Activated CD4-positive, alpha-beta T cell treated with anti-CD3 and anti-CD28 coated beads for 24 hours (primary cell): ENCODE data around the gene STX3.
A peak's percentile ranks its signal among the peaks of the same experiment; 100 is the strongest.

Experiments
- DNase-seq, 2 donors: peaks; one replicate each; pipeline ENCODE4 v3.0.0-alpha.2; 2020; ENCODE audit warnings: low read depth in 2 of 2

The STX3 gene

GRCh38 chr11:59754859-59755700, at the start of gene STX3:
Gene STX3, plus strand, starts transcription at chr11:59755376. Its CDS starts 230 bp downstream, at chr11:59755606.
- peak; percentile 45 to 48 for DNase-seq

- DNase-seq, result no peak
These were observed 48.5 kb upstream of the STX3 start for GRCh38 chr11:59706518-59707285.

GRCh38 chr11:59707371-59707770, 47.8 kb upstream of the STX3 start:
- no peak for DNase-seq

- DNase-seq, result no peak
These were observed 46.6 kb upstream of the STX3 start for GRCh38 chr11:59708537-59708936.

DNA sequence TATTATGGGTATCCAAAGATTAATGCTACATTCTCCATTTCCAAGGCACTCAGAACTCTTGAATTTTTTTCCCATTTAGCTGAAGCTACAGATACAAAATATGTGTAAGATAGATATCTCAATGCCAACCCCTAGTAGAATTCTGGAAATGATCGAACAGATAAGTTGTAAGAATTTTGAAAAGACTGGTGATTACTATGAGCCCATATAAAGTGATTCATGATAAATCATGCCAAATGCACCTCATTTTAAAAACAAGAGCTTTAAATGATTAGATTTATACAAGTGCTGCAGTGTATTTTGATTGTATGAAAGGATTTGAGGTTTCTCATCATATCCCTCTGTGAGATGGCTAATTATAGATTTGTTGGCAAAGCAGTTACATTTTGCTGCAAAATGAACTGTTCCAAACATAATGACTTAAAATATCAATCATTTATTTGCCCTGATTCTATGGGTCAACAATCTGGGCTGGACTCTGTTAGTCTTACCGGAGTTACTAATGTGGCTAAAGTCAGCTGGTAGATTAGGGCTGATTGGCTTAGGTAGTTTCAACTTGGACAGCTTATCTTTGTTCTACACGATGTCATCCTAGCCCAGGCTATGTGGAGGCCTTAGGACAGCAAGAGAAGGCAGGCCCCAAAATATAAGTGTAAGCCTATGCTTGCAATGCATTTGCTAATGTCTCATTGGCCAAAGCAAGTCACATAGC, 44.9 kb upstream of the STX3 start:
- no peak for DNase-seq

DNA sequence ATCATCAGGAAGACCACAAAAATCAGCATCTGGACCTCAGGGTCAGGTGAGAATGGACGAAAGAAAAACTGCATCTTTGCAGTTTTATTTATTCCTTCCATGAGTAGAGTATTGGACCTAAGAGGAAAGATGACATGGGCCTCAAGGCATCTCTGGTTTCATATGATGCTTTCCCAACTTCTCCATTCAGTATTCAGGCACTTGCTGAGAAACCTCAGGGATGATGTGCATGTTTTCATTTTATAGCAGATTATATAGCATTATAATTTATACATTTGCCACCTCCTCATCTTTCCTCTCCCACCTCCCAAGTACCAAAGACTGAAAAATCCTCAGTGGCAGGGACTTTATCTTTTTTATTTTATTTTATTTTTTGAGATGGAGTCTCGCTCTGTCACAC, 41.4 kb upstream of the STX3 start, which contains the start of gene OR10V1:
Gene OR10V1 (minus strand): TSS at position 101 of the 400 bp plus-strand sequence. CDS start 0 bp downstream, at position 101.
- DNase-seq, result no peak

- DNase-seq, result no peak
These were observed 39.1 kb upstream of the STX3 start for GRCh38 chr11:59716051-59716450.

DNA sequence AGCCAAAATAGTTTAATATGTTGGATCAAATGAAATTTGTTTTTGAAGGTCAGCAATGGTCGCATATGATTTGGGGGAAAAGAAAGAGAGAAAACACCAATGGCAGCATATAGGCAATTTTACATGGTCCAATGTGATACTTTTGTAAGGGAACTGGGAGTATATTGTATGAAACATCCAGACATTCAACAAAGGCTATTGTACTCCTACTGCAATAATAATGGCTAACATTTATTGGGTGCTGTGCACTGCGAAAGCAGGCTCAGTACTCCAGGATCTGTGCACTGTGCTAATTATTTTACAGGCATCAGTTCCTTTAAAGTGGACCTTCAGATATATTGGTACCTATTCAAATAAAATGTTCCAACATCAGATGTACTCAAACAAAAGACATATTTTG, 35.6 kb upstream of the STX3 start:
- DNase-seq, result no peak

GRCh38 chr11:59724066-59724465, 31.1 kb upstream of the STX3 start:
- no peak for DNase-seq

- no peak for DNase-seq
These were observed 27.8 kb upstream of the STX3 start for GRCh38 chr11:59727426-59727825.

- DNase-seq, result no peak
These were observed 27.0 kb upstream of the STX3 start for GRCh38 chr11:59728154-59728553.

- no peak for DNase-seq
These were observed 26.3 kb upstream of the STX3 start for GRCh38 chr11:59728913-59729312.

DNA sequence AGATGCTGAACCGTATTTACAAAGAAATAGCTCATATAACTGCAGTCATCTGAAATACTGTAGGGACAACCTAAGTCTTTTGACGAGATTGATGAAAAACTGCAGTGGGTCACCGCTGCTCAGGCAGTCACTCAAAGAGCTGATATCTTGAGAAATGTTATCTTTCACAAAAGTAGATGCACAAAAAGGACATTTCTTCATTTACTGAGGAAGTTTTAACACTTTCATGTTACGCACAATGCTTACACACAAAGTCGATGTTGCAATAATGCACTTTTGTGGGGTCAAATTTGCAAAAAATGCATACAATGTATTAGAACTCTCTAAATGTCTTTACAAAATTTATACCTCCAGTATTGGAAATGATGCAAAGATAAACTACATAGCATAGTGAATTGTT, 25.3 kb upstream of the STX3 start:
- DNase-seq, result no peak

GRCh38 chr11:59730896-59731565, 24.1 kb upstream of the STX3 start:
- DNase-seq, result no peak

- DNase-seq, result no peak
These were observed 9.1 kb upstream of the STX3 start for GRCh38 chr11:59746111-59746510.

DNA sequence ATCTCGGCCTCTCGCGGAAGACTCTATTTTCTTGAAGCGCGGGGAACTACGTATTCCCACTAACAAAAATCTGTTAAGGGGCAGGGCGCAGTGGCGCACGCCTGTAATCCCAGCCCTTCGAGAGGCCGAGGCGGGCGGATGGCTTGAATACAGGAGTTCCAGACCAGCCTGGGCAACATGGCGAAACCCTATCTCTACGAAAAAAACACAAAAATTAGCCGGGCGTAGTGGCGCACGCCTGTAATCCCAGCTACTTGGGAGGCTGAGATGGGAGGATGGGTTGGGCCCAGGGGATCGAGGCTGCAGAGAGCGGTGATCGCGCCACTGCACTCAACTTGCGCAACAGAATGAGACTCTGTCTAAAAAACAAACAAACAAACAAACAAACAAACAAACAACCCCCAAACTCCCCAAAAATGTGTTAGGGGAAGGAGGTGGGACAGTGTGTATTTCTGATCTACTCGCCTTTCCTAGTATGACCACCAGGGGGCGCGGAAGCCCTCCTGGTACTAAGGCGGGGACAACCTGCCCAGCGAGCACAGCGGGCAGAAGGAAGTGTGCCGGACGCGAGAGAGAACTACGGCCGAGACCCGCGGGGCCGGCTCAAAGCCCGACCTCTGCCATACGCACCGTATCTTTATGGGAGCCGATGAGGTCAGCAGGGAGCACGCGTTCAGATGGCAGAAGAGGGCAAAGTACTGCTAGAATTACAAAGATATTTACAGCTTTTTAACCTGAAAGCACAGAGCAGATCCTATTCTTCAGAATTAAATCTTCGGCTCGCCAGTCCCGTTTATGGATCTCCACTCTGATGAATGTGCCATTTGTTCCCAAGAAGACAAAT, 1.3 kb upstream of the STX3 start:
- DNase-seq, result peak; percentile 75 to 77

DNA sequence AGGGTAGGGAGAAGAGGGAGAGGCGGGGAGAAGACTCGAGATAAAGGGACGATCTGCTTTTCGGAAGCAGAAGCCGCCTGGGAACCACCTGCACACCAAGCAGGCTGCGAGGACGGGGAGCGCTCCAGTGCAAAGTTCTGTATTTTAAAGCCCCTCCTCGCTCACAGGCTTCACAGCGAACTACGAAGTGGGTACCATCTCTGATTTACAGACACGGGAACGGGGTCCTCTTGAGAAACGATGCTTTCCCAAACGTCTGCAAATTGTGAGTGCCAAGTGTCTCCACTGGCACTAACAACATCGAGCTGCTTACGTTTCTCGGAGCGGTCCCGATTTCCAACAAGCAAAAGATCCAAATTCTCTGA, 700 bp upstream of the STX3 start:
- DNase-seq, result no peak

DNA sequence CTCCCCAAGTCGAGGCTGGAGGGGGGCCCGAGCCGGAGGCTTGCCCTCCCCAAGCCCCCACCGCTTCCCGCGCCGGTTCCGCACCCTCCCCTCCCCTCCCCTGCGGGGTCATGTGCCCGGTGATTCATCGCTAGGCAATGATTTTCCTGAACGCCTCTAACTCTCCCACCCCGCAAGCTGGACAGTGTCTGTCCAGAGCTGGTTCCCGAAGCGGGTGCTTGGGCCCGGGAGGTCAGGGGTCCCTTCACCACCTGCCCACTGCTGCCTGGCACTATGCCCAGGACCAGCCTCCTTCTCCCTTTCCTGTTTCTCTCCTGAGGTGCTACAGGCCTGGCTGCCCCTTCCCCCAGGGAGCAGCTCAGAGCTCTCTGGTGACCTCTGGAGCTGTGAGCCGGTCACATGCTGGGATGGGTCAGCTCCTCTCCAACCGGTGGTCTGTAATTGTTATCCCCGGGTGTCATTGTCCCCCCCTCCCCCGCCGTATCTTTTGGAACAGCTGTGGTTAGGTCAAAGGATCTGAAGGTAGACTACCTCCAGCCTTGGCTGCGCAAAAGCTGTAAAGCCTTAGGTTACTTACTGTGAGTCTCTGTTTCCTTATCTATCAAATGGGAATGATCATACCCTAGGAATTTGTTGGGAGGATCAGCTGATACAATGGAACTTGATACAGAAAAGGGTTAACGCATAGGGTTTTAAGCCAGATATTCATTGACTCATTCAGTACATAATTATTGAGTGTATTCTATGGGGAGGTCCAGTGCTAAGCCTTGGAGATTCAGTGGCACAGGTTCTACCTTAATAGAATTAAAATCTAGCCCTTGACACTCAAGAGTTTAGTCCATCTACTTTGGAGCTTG, 753 bp downstream of the STX3 start:
- no peak for DNase-seq

GRCh38 chr11:59756558-59756840, 1.3 kb downstream of the STX3 start:
- no peak for DNase-seq

- no peak for DNase-seq
These were observed 1.7 kb downstream of the STX3 start for GRCh38 chr11:59756845-59757244.
